DND-41 (cell line): Measurements from ENCODE around the gene PAK1.
"Not testable (repeated sequence)": the region's sequence is repeated elsewhere in the genome, so short reads cannot be mapped to it uniquely, and the experiment has no call there.

Experiments
- ATAC-seq: fragments of 200-7000 bp; cut with Tn5 transposase; 3 replicates; pipeline ENCODE4 v1.9.1; 2021; ENCODE audit warnings: low read depth; ENCODE audit not compliant: insufficient read depth
- DNase-seq: peaks from one replicate; pipeline ENCODE4 v3.0.0-alpha.2; 2020
- H2AFZ ChIP-seq: 2 replicates; pipeline ENCODE4 v1.6.0; 2012; ENCODE audit warnings: low read depth, low read length
- H3K27ac ChIP-seq: 2 replicates; pipeline ENCODE4 v1.5.1; 2012; ENCODE audit warnings: low read length, inconsistent platforms
- H3K27me3 ChIP-seq: fragments of 200-600 bp; sonication (generic); 2 replicates; pipeline ENCODE4 v1.6.0; 2012; ENCODE audit warnings: low read length, mild to moderate bottlenecking, inconsistent platforms; ENCODE audit not compliant: insufficient read depth, poor library complexity
- H3K36me3 ChIP-seq: 2 replicates; pipeline ENCODE4 v1.5.1; 2012; ENCODE audit warnings: low read length, inconsistent platforms; ENCODE audit not compliant: insufficient read depth
- H3K4me1 ChIP-seq: 2 replicates; pipeline ENCODE4 v1.5.1; 2012; ENCODE audit warnings: mild to moderate bottlenecking, low read length; ENCODE audit not compliant: insufficient read depth
- H3K4me2 ChIP-seq: 2 replicates; pipeline ENCODE4 v1.6.0; 2012; ENCODE audit warnings: mild to moderate bottlenecking, moderate library complexity, low read length, inconsistent platforms; ENCODE audit not compliant: insufficient read depth
- H3K4me3 ChIP-seq, 2 experiments: fragments of 200-600 bp in 1 of 2; shearing (Covaris generic) in 1 of 2; 2 replicates each; pipeline ENCODE4 v1.5.1; 2012 to 2016; ENCODE audit warnings: inconsistent platforms in 2 of 2, low read length in 2 of 2, mild to moderate bottlenecking in 2 of 2, low read depth in 1 of 2, moderate library complexity in 1 of 2
- H3K79me2 ChIP-seq: 2 replicates; pipeline ENCODE4 v1.6.0; 2012; ENCODE audit warnings: low read length, inconsistent platforms; ENCODE audit not compliant: insufficient read depth
- H3K9ac ChIP-seq: 2 replicates; pipeline ENCODE4 v1.6.0; 2012; ENCODE audit warnings: low read depth, mild to moderate bottlenecking, inconsistent platforms, low read length, moderate library complexity
- H3K9me3 ChIP-seq: 2 replicates; pipeline ENCODE4 v1.5.1; 2012; ENCODE audit warnings: low read length, moderate library complexity, mild to moderate bottlenecking, inconsistent platforms; ENCODE audit not compliant: insufficient read depth, severe bottlenecking
- H4K20me1 ChIP-seq: 2 replicates; pipeline ENCODE4 v1.6.0; 2012; ENCODE audit warnings: low read length; ENCODE audit not compliant: insufficient read depth
- EZH2 ChIP-seq: IDR thresholded peaks from 3 replicates; pipeline ENCODE4 v1.6.1; 2012; ENCODE audit warnings: borderline replicate concordance, low read depth, mild to moderate bottlenecking, moderate library complexity, low read length, inconsistent platforms; ENCODE audit not compliant: severe bottlenecking
- TF ChIP-seq, protein P1 (sequence below): IDR thresholded peaks from 2 replicates; pipeline ENCODE4 v1.5.1; 2012; ENCODE audit warnings: borderline replicate concordance, low read length, moderate library complexity, mild to moderate bottlenecking; ENCODE audit not compliant: poor library complexity, severe bottlenecking; ENCODE audit errors: extremely low read depth

The PAK1 gene

GRCh38 chr11:77384571-77384970 is 89.3 kb downstream of the PAK1 start:
- no peak overlapping the region for H3K27ac ChIP-seq
- H3K4me3 ChIP-seq, result no peak overlapping the region
- ATAC-seq (no peak), DNase-seq (no peak)
- no peak overlapping the region for H3K4me2 ChIP-seq
- H2AFZ ChIP-seq, result no peak overlapping the region
- no peaks in the 10 kb centered on the region for H3K79me2 ChIP-seq
- H3K36me3 ChIP-seq, result peaks cover 6% of the 10 kb centered on the region
- H3K9me3 ChIP-seq, result no peaks in the 10 kb centered on the region
- H4K20me1 ChIP-seq, result no peaks in the 10 kb centered on the region
- H3K4me1 ChIP-seq, result no peaks in the 10 kb centered on the region
- no peaks in the 10 kb centered on the region for H3K27me3 ChIP-seq
- TF ChIP-seq, protein P1, sequence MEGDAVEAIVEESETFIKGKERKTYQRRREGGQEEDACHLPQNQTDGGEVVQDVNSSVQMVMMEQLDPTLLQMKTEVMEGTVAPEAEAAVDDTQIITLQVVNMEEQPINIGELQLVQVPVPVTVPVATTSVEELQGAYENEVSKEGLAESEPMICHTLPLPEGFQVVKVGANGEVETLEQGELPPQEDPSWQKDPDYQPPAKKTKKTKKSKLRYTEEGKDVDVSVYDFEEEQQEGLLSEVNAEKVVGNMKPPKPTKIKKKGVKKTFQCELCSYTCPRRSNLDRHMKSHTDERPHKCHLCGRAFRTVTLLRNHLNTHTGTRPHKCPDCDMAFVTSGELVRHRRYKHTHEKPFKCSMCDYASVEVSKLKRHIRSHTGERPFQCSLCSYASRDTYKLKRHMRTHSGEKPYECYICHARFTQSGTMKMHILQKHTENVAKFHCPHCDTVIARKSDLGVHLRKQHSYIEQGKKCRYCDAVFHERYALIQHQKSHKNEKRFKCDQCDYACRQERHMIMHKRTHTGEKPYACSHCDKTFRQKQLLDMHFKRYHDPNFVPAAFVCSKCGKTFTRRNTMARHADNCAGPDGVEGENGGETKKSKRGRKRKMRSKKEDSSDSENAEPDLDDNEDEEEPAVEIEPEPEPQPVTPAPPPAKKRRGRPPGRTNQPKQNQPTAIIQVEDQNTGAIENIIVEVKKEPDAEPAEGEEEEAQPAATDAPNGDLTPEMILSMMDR, result no peak
- TF ChIP-seq EZH2, result no peak
- no peak overlapping the region for H3K9ac ChIP-seq

DNA sequence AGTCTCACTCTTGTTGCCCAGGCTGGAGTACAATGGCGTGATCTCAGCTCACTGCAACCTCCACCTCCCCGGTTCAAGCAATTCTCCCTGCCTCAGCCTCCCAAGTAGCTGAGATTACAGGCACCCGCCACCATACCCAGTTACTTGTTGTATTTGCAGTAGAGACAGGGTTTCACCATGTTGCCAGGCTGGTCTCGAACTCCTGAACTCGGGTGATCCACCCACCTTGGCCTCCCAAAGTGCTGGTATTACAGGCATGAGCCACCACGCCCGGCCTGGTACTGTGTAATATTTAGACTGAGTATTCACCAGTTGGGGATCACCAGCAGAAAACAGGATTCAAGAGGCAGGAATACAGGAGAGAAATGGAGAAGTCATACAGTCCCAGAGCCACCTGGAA is 90.5 kb downstream of the PAK1 start:
- not testable (repeated sequence) for H3K9ac ChIP-seq, H3K4me2 ChIP-seq, H3K4me1 ChIP-seq, H4K20me1 ChIP-seq, H3K27ac ChIP-seq, DNase-seq, H2AFZ ChIP-seq, ATAC-seq, H3K79me2 ChIP-seq, H3K9me3 ChIP-seq, H3K4me3 ChIP-seq, H3K27me3 ChIP-seq
- H3K36me3 ChIP-seq, result peaks cover 15% of the 10 kb centered on the region

- ATAC-seq (no peak), DNase-seq (no peak)
- peaks cover 20% of the 10 kb centered on the region for H3K36me3 ChIP-seq
- H3K27ac ChIP-seq, result no peak overlapping the region
- no peaks in the 10 kb centered on the region for H3K79me2 ChIP-seq
- H3K4me3 ChIP-seq, result no peak overlapping the region
- H3K4me1 ChIP-seq, result no peaks in the 10 kb centered on the region
- H4K20me1 ChIP-seq, result no peaks in the 10 kb centered on the region
- H2AFZ ChIP-seq, result no peak overlapping the region
- no peaks in the 10 kb centered on the region for H3K9me3 ChIP-seq
- H3K4me2 ChIP-seq, result no peak overlapping the region
- H3K9ac ChIP-seq, result no peak overlapping the region
- H3K27me3 ChIP-seq, result no peaks in the 10 kb centered on the region
- TF ChIP-seq, protein P1, result no peak
- no peak for TF ChIP-seq EZH2
Measured at GRCh38 chr11:77381729-77382665, 91.9 kb downstream of the PAK1 start.

- TF ChIP-seq, protein P1, result no peak
- no peak for TF ChIP-seq EZH2
- H3K4me1 ChIP-seq, result no peaks in the 10 kb centered on the region
- no peak overlapping the region for H3K9ac ChIP-seq
- H3K4me3 ChIP-seq, result no peak overlapping the region
- no peaks in the 10 kb centered on the region for H3K27me3 ChIP-seq
- H3K79me2 ChIP-seq, result no peaks in the 10 kb centered on the region
- H3K9me3 ChIP-seq, result no peaks in the 10 kb centered on the region
- H3K36me3 ChIP-seq, result peaks cover 25% of the 10 kb centered on the region
- H4K20me1 ChIP-seq, result no peaks in the 10 kb centered on the region
- ATAC-seq (no peak), DNase-seq (no peak)
- no peak overlapping the region for H2AFZ ChIP-seq
- no peak overlapping the region for H3K4me2 ChIP-seq
- no peak overlapping the region for H3K27ac ChIP-seq
Measured at GRCh38 chr11:77379934-77380333, 94.0 kb downstream of the PAK1 start.
